Measurements from ENCODE around the gene CERS3. TPM values are rescaled to one million over a fixed set of nuclear protein-coding genes. Genes with fewer than 3 reads are reported as not detected.

CERS3 gene
- total and polyA plus RNA-seq, 2 of the 4 experiments (the other 2 are of a cell fraction), result not detected

GRCh38 chr15:100400996-100401395 lies 127.8 kb downstream of the CERS3 start:
- Histone ChIP-seq H2AFZ (replicated peaks; ENCODE audit: low read length, poor library complexity) (no peak overlapping the region), H3K36me3 (ENCODE audit: control insufficient read depth, insufficient read depth, low read length) (no peaks in the 10 kb centered on the region), H3K23ac (ENCODE audit: low read depth, low read length) (no peak overlapping the region), H3K14ac (replicated peaks; ENCODE audit: low read depth, low read length) (no peak overlapping the region), H3K4me1 (ENCODE audit: control insufficient read depth, insufficient read depth, low read length) (no peaks in the 10 kb centered on the region), H3K79me1 (ENCODE audit: low read depth in 1 of 2, low read length in 2 of 2) (no peaks in the 10 kb centered on the region), H3K56ac (ENCODE audit: extremely low read depth, insufficient read depth, low read length) (no peak overlapping the region), H3K4me2 (ENCODE audit: low read depth, low read length) (no peak overlapping the region), H3K9me1 (ENCODE audit: insufficient read depth, low read length) (no peaks in the 10 kb centered on the region), H3K27ac (ENCODE audit: insufficient read depth, low read length) (no peak overlapping the region), H2BK20ac (ENCODE audit: low read depth, low read length) (no peak overlapping the region), H4K5ac (ENCODE audit: low read depth, low read length) (no peak overlapping the region), H3K27me3 (ENCODE audit: control insufficient read depth, insufficient read depth, low read length) (no peaks in the 10 kb centered on the region), H3K4ac (ENCODE audit: low read depth, low read length) (no peak overlapping the region), H2BK5ac (ENCODE audit: low read depth, low read length, poor library complexity, severe bottlenecking) (no peak overlapping the region), H3K9ac (ENCODE audit: low read depth, low read length) (no peak overlapping the region), H2AK5ac (ENCODE audit: low read depth, low read length) (no peak overlapping the region), H3K9me3 (ENCODE audit: control insufficient read depth, insufficient read depth, low read length) (peaks cover 20% of the 10 kb centered on the region), H3K18ac (ENCODE audit: low read depth, low read length) (no peak overlapping the region), H3K4me3 (ENCODE audit: insufficient read depth, low read depth, low read length) (no peak overlapping the region), H2AK9ac (replicated peaks; ENCODE audit: low read depth, low read length, poor library complexity) (no peak overlapping the region), H2BK15ac (ENCODE audit: low read depth, low read length) (no peak overlapping the region), H4K8ac (ENCODE audit: low read depth in 2 of 2, low read length in 2 of 2) (no peak overlapping the region), H2BK120ac (ENCODE audit: low read depth, low read length) (no peak overlapping the region), H4K91ac (ENCODE audit: insufficient read depth, low read depth, low read length) (no peak overlapping the region), H4K20me1 (ENCODE audit: insufficient read depth, low read length) (no peaks in the 10 kb centered on the region)
- in situ Hi-C loops (cut with MboI; ENCODE audit: low sequenced_read_pairs) (no loop called here), dilution Hi-C loops (cut with HindIII; ENCODE audit: low sequenced_read_pairs, unreplicated experiment) (no loop called here), intact Hi-C loops (cut with micrococcal nuclease) (no loop called here)
- DNase-seq, result no peak
- POLR2A ChIA-PET (ENCODE audit: unreplicated experiment), result no interaction called here
- TF ChIP-seq BHLHE40 (IDR thresholded peaks at IDR 0.05; ENCODE audit: low read depth, low read length) (no peak), FOS (IDR thresholded peaks at IDR 0.05; ENCODE audit: low read depth, low read length) (no peak), USF2 (IDR thresholded peaks at IDR 0.05; ENCODE audit: low read depth, low read length) (no peak), RAD21 (IDR thresholded peaks at IDR 0.05; ENCODE audit: low read length) (no peak), SMC3 (IDR thresholded peaks at IDR 0.05; ENCODE audit: low read depth, low read length) (no peak), CHD1 (IDR thresholded peaks at IDR 0.05; ENCODE audit: low read depth, low read length) (no peak), MAZ (IDR thresholded peaks at IDR 0.05; ENCODE audit: borderline replicate concordance, low read depth, low read length) (no peak), MXI1 (IDR thresholded peaks at IDR 0.05; ENCODE audit: borderline replicate concordance, low read depth, low read length) (no peak)
- CTCF ChIA-PET, result no interaction called here
- WGBS, 2 experiments (ENCODE audit: extremely low coverage in 2 of 2, insufficient read length in 1 of 2), result 71% methylated on average over 1 of the region's 6 CpGs; no CpG with 5 or more reads in 1 of the 2 experiments
- BruUV-seq (replicated peaks), result no TSS peak
- ATAC-seq (ENCODE audit: low read depth), result no peak
